BJ (cell line): Measurements from ENCODE around the gene MAP3K12. TPM values are rescaled to one million over a fixed set of nuclear protein-coding genes. Genes with fewer than 3 reads are reported as not detected.
A peak's percentile ranks its signal among the peaks of the same experiment; 100 is the strongest.
"Not testable (repeated sequence)": the region's sequence is repeated elsewhere in the genome, so short reads cannot be mapped to it uniquely, and the experiment has no call there.

Source experiments
- CTCF ChIA-PET: fragments of 350-600 bp; formaldehyde crosslinking; extraction: SDS; loops from one replicate; lab custom pipeline; 2021; ENCODE audit warnings: antibody characterized with exemption, inconsistent platforms; lab: Yijun Ruan, JAX
- POLR2A ChIA-PET: fragments of 300-600 bp; sonication (Branson Sonifier 250); formaldehyde crosslinking; extraction: SDS; loops from one replicate; lab custom pipeline; 2021; ENCODE audit warnings: antibody characterized with exemption; lab: Charles Lee
- DNase-seq: peaks from one replicate; pipeline ENCODE4 v3.0.0-alpha.2; 2011; ENCODE audit warnings: low read depth
- H3K27me3 ChIP-seq: 2 replicates; pipeline ENCODE4 v1.6.0; 2011; ENCODE audit warnings: low read length; ENCODE audit not compliant: control insufficient read depth, insufficient read depth
- H3K36me3 ChIP-seq: 2 replicates; pipeline ENCODE4 v1.5.1; 2011; ENCODE audit warnings: low read length; ENCODE audit not compliant: control insufficient read depth, insufficient read depth
- H3K4me3 ChIP-seq: 2 replicates; pipeline ENCODE4 v1.5.1; 2011; ENCODE audit warnings: low read depth, mild to moderate bottlenecking, control low read depth, low read length
- CTCF ChIP-seq: IDR thresholded peaks from 2 replicates; pipeline ENCODE4 v1.5.1; 2011; ENCODE audit warnings: low read depth, mild to moderate bottlenecking, control low read depth, inconsistent platforms, low read length, moderate library complexity; ENCODE audit not compliant: insufficient read depth
- polyA minus RNA-seq: library from RNA; depleted of rRNA, polyadenylated mRNA; stranded (reverse); fragments of >200 nt; gene quantifications from 2 replicates; pipeline ENCODE4 v1.2.3, GENCODE V29; 2011; rRNA and poly(A)+ RNA removed
- polyA plus RNA-seq: library from polyadenylated mRNA; depleted of rRNA; stranded (reverse); fragments of >200 nt; gene quantifications from 2 replicates; pipeline ENCODE4 v1.2.3, GENCODE V29; 2011; rRNA removed

MAP3K12 gene, protein sequence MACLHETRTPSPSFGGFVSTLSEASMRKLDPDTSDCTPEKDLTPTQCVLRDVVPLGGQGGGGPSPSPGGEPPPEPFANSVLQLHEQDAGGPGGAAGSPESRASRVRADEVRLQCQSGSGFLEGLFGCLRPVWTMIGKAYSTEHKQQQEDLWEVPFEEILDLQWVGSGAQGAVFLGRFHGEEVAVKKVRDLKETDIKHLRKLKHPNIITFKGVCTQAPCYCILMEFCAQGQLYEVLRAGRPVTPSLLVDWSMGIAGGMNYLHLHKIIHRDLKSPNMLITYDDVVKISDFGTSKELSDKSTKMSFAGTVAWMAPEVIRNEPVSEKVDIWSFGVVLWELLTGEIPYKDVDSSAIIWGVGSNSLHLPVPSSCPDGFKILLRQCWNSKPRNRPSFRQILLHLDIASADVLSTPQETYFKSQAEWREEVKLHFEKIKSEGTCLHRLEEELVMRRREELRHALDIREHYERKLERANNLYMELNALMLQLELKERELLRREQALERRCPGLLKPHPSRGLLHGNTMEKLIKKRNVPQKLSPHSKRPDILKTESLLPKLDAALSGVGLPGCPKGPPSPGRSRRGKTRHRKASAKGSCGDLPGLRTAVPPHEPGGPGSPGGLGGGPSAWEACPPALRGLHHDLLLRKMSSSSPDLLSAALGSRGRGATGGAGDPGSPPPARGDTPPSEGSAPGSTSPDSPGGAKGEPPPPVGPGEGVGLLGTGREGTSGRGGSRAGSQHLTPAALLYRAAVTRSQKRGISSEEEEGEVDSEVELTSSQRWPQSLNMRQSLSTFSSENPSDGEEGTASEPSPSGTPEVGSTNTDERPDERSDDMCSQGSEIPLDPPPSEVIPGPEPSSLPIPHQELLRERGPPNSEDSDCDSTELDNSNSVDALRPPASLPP
- polyA plus RNA-seq (43.9 and 61.2 TPM in 2 replicates), polyA minus RNA-seq (34.0 and 61.7 TPM in 2 replicates)

DNA sequence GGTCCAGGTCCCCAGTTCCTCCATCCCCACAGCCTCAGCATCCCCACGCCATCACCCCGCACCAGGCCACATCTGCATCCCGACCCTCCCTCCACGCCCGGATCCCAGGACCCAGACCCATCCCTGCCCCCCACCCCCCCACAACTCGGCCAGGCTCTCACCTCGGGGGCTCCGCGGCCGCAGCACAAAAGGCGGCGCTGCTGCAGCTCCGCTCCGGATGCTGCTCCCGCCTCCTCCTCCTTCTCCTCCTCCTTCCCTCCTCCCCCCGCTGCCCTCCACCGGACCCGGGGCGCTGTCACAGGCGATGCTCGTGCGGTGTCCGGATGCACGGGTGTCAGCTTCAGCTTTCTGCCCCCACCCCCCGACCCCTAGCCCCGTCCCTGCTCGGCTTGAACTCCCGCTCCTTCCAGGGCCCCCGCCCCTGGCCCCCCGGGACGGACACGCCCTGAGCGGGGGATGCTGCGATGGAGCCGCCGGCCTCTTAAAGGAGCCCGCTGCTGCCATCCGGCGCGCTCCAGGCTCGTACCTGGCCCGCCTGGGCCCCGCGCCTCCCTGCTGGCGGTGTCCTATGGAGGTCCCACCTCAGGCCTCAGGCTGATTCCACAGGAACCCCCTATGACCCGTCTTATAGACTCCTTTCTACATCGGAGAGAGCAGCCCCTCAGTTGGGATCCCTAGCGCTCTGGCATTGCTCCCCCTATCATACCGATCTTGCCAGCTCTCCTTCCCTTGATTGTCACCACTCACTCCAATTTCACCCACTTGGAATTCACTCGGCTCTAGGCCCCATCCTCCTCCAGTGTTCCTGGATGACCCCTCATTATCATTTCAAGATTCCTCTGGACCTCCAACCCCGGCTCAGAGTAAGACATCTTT, at the start of gene MAP3K12:
TSS of gene MAP3K12 (minus strand) at position 193 of the 876 bp plus-strand sequence. CDS start 12,067 bp downstream, outside the sequence.
- ChIA-PET POLR2A (interaction anchor here (0.5 to 0.6 kb wide), 3 partner anchors 17 to 119 kb away, joined by 3 to 4 read pairs (median 4); partner anchors contain the start of gene SP1), CTCF (interaction anchor here (0.7 to 1.9 kb wide), 5 partner anchors 9 to 204 kb away, joined by 3 to 6 read pairs (median 5); partner anchors contain the start of genes AAAS and PFDN5)
- TF ChIP-seq CTCF = peak; percentile 26; the same call in 1 of the 2 replicates
- Histone ChIP-seq H3K27me3 (no peaks in the 10 kb centered on the region), H3K36me3 (peaks cover 2% of the 10 kb centered on the region; the same call in 1 of the 2 replicates), H3K4me3 (peak within 1 kb of the TSS; percentile 89)
- DNase-seq = no peak

- H3K27me3 ChIP-seq, H3K36me3 ChIP-seq, DNase-seq, POLR2A ChIA-PET, H3K4me3 ChIP-seq: not testable (repeated sequence)
- CTCF ChIA-PET = interaction anchor here (0.8 to 3.2 kb wide), 4 partner anchors 127 to 196 kb away, joined by 3 to 10 read pairs (median 4); partner anchors contain the start of gene ATP5MC2
Measured at GRCh38 chr12:53548354-53548753, 49.1 kb upstream of the MAP3K12 start.

- Histone ChIP-seq H3K4me3 (no peak overlapping the region), H3K36me3 (peaks cover 8% of the 10 kb centered on the region), H3K27me3 (no peaks in the 10 kb centered on the region)
- ChIA-PET CTCF (interaction anchor here (1.0 to 8.7 kb wide), 23 partner anchors 10 to 202 kb away, joined by 3 to 125 read pairs (median 5); partner anchors contain the start of genes ATF7 and ATP5MC2), POLR2A (no interaction called here)
- no peak for DNase-seq
- peak; percentile 90 for TF ChIP-seq CTCF
Measured at GRCh38 chr12:53543539-53543938, 44.3 kb upstream of the MAP3K12 start.

DNA sequence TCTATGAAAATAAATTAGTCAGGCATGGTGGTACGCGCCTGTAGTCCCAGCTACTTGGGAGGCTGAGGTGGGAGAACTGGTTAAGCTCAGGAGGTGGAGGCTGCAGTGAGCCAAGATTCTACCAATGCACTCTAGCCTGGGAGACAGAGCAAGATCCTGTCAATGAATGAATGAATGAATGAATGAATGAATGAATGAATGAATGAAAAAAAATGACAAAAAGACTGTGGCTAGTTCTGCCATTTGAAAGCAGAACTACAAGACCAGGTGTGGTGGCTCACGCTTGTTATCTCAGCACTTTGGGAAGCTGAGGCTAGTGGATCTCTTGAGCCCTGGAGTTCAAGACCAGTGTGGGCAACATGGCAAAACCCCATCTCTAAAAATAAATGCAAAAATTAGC, 40.3 kb upstream of the MAP3K12 start:
- peaks cover 9% of the 10 kb centered on the region for H3K36me3 ChIP-seq
- CTCF ChIA-PET = interaction anchor here (1.1 to 8.7 kb wide), 5 partner anchors 12 to 208 kb away, joined by 3 to 125 read pairs (median 4); partner anchors contain the start of gene ATP5MC2
- POLR2A ChIA-PET = no interaction called here

More for the DNA sequence above, 40.3 kb upstream of the MAP3K12 start:
- DNase-seq = no peak
- Histone ChIP-seq H3K27me3 (no peaks in the 10 kb centered on the region), H3K4me3 (no peak overlapping the region)
- TF ChIP-seq CTCF = no peak
